T-helper 2 cell treated with Interferon-gamma antibody and Interleukin-4, amounts not matched to agents 5 μg/mL and 100 μg/mL, for 36 hours (primary cell): ENCODE results near the gene TSSK6.
A peak's percentile ranks its signal among the peaks of the same experiment; 100 is the strongest.

Experiments
- DNase-seq: peaks from one replicate; pipeline ENCODE4 v3.0.0; 2021; ENCODE audit warnings: low spot score
- H3K27ac Mint-ChIP-seq: one replicate; pipeline ENCODE4 v1.8.0; 2021; ENCODE audit warnings: mild to moderate bottlenecking, mixed read lengths
- H3K27me3 Mint-ChIP-seq: one replicate; pipeline ENCODE4 v1.8.0; 2021; ENCODE audit warnings: low read depth, mixed read lengths
- H3K36me3 Mint-ChIP-seq: one replicate; pipeline ENCODE4 v1.8.0; 2021; ENCODE audit warnings: low read depth, mixed read lengths
- H3K4me1 Mint-ChIP-seq: one replicate; pipeline ENCODE4 v1.8.0; 2021; ENCODE audit warnings: low read depth, mixed read lengths
- H3K4me3 Mint-ChIP-seq: one replicate; pipeline ENCODE4 v1.8.0; 2022; ENCODE audit warnings: mild to moderate bottlenecking, moderate library complexity, mixed read lengths
- H3K9me3 Mint-ChIP-seq: one replicate; pipeline ENCODE4 v1.8.0; 2021; ENCODE audit warnings: mixed read lengths

The TSSK6 gene

GRCh38 chr19:19466201-19466600 lies 49.1 kb downstream of the TSSK6 start:
- Mint-ChIP-seq H3K4me3 (no peak overlapping the region), H3K9me3 (peaks cover 38% of the 10 kb centered on the region), H3K36me3 (peaks cover 61% of the 10 kb centered on the region), H3K27ac (no peak overlapping the region), H3K4me1 (peaks cover 27% of the 10 kb centered on the region), H3K27me3 (no peaks in the 10 kb centered on the region)
- DNase-seq = no peak

- Mint-ChIP-seq H3K27me3 (no peaks in the 10 kb centered on the region), H3K4me3 (no peak overlapping the region), H3K4me1 (peaks cover 28% of the 10 kb centered on the region), H3K9me3 (peaks cover 37% of the 10 kb centered on the region), H3K36me3 (peaks cover 60% of the 10 kb centered on the region), H3K27ac (no peak overlapping the region)
- no peak for DNase-seq
Observed at GRCh38 chr19:19465436-19466070, 49.8 kb downstream of the TSSK6 start.

- no peaks in the 10 kb centered on the region for H3K27me3 Mint-ChIP-seq
- peak overlapping the region; percentile 62 for H3K27ac Mint-ChIP-seq
- H3K9me3 Mint-ChIP-seq = peaks cover 33% of the 10 kb centered on the region
- DNase-seq = no peak
- H3K4me3 Mint-ChIP-seq = no peak overlapping the region
- H3K36me3 Mint-ChIP-seq = peaks cover 56% of the 10 kb centered on the region
- peaks cover 31% of the 10 kb centered on the region for H3K4me1 Mint-ChIP-seq
Observed at GRCh38 chr19:19464339-19465098, 50.8 kb downstream of the TSSK6 start.
